Psoas muscle (tissue), 8 donors: ENCODE measurements around the gene STAT6. TPM values are rescaled to one million over a fixed set of nuclear protein-coding genes. Genes with fewer than 3 reads are reported as not detected.
A peak's percentile ranks its signal among the peaks of the same experiment; 100 is the strongest.

Experiments used
- ATAC-seq, 4 donors: fragments of 200-7000 bp; cut with Tn5 transposase; one replicate each; pipeline ENCODE4 v1.9.1; 2020; ENCODE audit warnings: moderate library complexity in 3 of 4, mild to moderate bottlenecking in 2 of 4
- DNase-seq, 2 donors: peaks; one replicate each; pipeline ENCODE4 v3.0.0-alpha.2; 2020
- H3K27ac ChIP-seq: fragments of 200-600 bp; one replicate; pipeline ENCODE4 v1.8.0; 2022
- H3K27me3 ChIP-seq, 3 donors: fragments of 200-600 bp in 1 of 3; one replicate each; pipeline versions ENCODE4 v1.6.1 to v1.8.0; 2013 to 2022; ENCODE audit warnings: low read length in 2 of 3, mild to moderate bottlenecking in 2 of 3, moderate library complexity in 1 of 3; ENCODE audit not compliant: insufficient read depth in 3 of 3
- H3K36me3 ChIP-seq, 2 donors: fragments of 200-600 bp in 1 of 2; one replicate each; pipeline versions ENCODE4 v1.6.1 to v1.8.0; 2013 to 2022; ENCODE audit warnings: low read depth in 1 of 2, mild to moderate bottlenecking in 1 of 2, moderate library complexity in 1 of 2; ENCODE audit not compliant: insufficient read depth in 1 of 2
- H3K4me1 ChIP-seq: fragments of 200-600 bp; one replicate; pipeline ENCODE4 v1.8.0; 2022
- H3K4me3 ChIP-seq: fragments of 200-600 bp; one replicate; pipeline ENCODE4 v1.8.0; 2022; ENCODE audit warnings: mild to moderate bottlenecking
- H3K9me3 ChIP-seq: fragments of 200-600 bp; one replicate; pipeline ENCODE4 v1.8.0; 2022
- CTCF ChIP-seq: fragments of 200-600 bp; IDR thresholded peaks from one replicate; pipeline ENCODE4 v1.8.0; 2022; ENCODE audit warnings: antibody characterized with exemption
- WGBS, 3 donors: extraction: QIAGEN DNeasy Blood & Tissue Kit; methylation state at CpG; one replicate each; pipeline versions ENCODE4 v1.1.6 to v1.1.7; 2013; 5-methylcytosine and 5-hydroxymethylcytosine counted together
- intact Hi-C, 2 donors: fragments of 100-400 bp; cut with DNase I; formaldehyde crosslinking; loops; one replicate each; pipeline versions ENCODE4 v1.11.0 to v1.14.2; 2022
- polyA plus RNA-seq, 3 donors: library from polyadenylated mRNA; stranded (reverse); fragments of 200-250 nt; gene quantifications; one replicate each; pipeline ENCODE4 v1.2.3, GENCODE V29; 2013
- total RNA-seq, 4 donors: library from RNA; stranded (reverse); fragmentation: NEBNext Ultra II Directional in 2 of 4; extraction: Animal tissue kit (Norgen Biotek cat#: 25700) in 2 of 4; gene quantifications; one replicate each; pipeline versions ENCODE4 v1.2.1 to v1.2.4, GENCODE V29; 2021 to 2023
- donor health status: healthy with polysubstance abuse.
- donor health status: DM: no; HTN: no; CAD: no; lungs with moderate emphysema.
- donor health status: Bipolar disorder and iron deficiency.
- donor health status: healthy.
- donor health status: DM: yes; HTN: yes; CAD: no.
- donor health status: DM: no; HTN: no; CAD: no.
- donor health status: DM: no; HTN: no; CAD: no.
- donor health status: DM: yes; HTN: yes; CAD: no.

Gene STAT6
- total and polyA plus RNA-seq, 7 donors, result 10.4 to 27.7 (median 14.1) TPM

GRCh38 chr12:57092529-57092862 is 18.7 kb downstream of the STAT6 start:
- peaks cover 7 to 43% of the 10 kb centered on the region in 2 donors for H3K36me3 ChIP-seq
- DNase-seq, result no peak

GRCh38 chr12:57091638-57092528 is 19.3 kb downstream of the STAT6 start:
- H3K4me1 ChIP-seq, result peaks cover 24% of the 10 kb centered on the region
- H3K27ac ChIP-seq, result no peak overlapping the region
- no peak for TF ChIP-seq CTCF
- peak overlapping the region; percentile 84 for H3K4me3 ChIP-seq
- no peaks in the 10 kb centered on the region for H3K9me3 ChIP-seq
- WGBS, 3 donors, result 81 to 82% (median 82%) methylated on average over 23 to 25 of the region's 25 CpGs
- intact Hi-C loops, result no loop called here
- no peak for DNase-seq
- ATAC-seq, result no peak
- H3K36me3 ChIP-seq, result peaks cover 7 to 40% of the 10 kb centered on the region in 2 donors
- H3K27me3 ChIP-seq, result no peaks in the 10 kb centered on the region

More at GRCh38 chr12:57092529-57092862, 18.7 kb downstream of the STAT6 start:
- TF ChIP-seq CTCF, result no peak
- Histone ChIP-seq H3K9me3 (no peaks in the 10 kb centered on the region), H3K27ac (no peak overlapping the region), H3K27me3 (no peaks in the 10 kb centered on the region), H3K4me1 (peaks cover 24% of the 10 kb centered on the region), H3K4me3 (no peak overlapping the region)
- intact Hi-C loops, result no loop called here
- no peak for ATAC-seq
- 81 to 84% (median 83%) methylated on average over 5 of the region's 5 CpGs for WGBS, 3 donors

- 56 to 66% (median 61%) methylated on average over 20 to 22 of the region's 22 CpGs for WGBS, 3 donors
- H3K36me3 ChIP-seq, result peaks cover 7 to 37% of the 10 kb centered on the region in 2 donors
- H3K9me3 ChIP-seq, result no peaks in the 10 kb centered on the region
- ATAC-seq, result no peak
- TF ChIP-seq CTCF, result peak; percentile 9
- peak overlapping the region; percentile 92 for H3K27ac ChIP-seq
- H3K4me3 ChIP-seq, result peak overlapping the region; percentile 84
- DNase-seq, result peak in 1 of 2 donors; percentile 50
- no peaks in the 10 kb centered on the region for H3K27me3 ChIP-seq
- peaks cover 24% of the 10 kb centered on the region for H3K4me1 ChIP-seq
- intact Hi-C loops, result no loop called here
Measured at GRCh38 chr12:57090924-57091637, 20.1 kb downstream of the STAT6 start.

DNA sequence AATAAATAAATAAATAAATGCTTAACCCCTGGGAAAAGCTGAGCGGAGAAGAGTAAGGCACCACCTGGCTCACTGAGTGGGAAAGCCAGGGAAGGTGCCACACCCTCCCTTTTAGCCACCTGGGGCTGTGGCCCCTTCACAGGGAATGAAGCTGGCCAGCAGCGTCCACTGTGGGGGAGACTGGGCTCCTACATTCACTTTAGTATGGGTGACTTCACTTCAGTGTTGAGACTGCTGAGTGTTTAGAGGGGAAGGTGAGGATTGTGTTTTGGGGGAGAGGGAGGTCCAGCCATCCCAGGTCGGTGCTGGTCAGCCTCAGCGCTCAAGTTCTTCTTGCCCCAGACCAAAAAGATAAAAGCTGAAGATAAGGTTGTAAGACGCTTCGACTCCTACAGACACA is 20.7 kb downstream of the STAT6 start:
- Histone ChIP-seq H3K4me3 (peak overlapping the region; percentile 84), H3K27me3 (no peaks in the 10 kb centered on the region), H3K36me3 (peaks cover 7 to 36% of the 10 kb centered on the region in 2 donors), H3K4me1 (peaks cover 24% of the 10 kb centered on the region), H3K9me3 (no peaks in the 10 kb centered on the region), H3K27ac (peak overlapping the region; percentile 92)
- intact Hi-C loops, result no loop called here
- DNase-seq, result no peak
- TF ChIP-seq CTCF, result no peak
- ATAC-seq, result no peak
- 54 to 70% (median 61%) methylated on average over 6 of the region's 6 CpGs for WGBS, 3 donors
